Neural cell (in vitro differentiated cells): Measurements from ENCODE around the gene NFX1.

Source experiments
- CTCF ChIP-seq: fragments of 450-650 bp; IDR thresholded peaks from 2 replicates; pipeline ENCODE4 v1.5.1; 2014; ENCODE audit warnings: antibody characterized with exemption, mild to moderate bottlenecking, moderate library complexity; ENCODE audit not compliant: poor library complexity, severe bottlenecking
- EP300 ChIP-seq: fragments of 450-650 bp; conservative IDR thresholded peaks from 2 replicates; pipeline ENCODE4 v1.6.1; 2014; ENCODE audit warnings: antibody characterized with exemption, mild to moderate bottlenecking, moderate library complexity; ENCODE audit not compliant: poor library complexity, severe bottlenecking
- EZH2 ChIP-seq: fragments of 200-600, 300-800 bp; shearing (Covaris generic), sonication (generic); IDR thresholded peaks from 2 replicates; pipeline ENCODE4 v1.6.1; 2014; ENCODE audit warnings: antibody characterized with exemption, low read length, borderline replicate concordance, mild to moderate bottlenecking; ENCODE audit not compliant: insufficient read depth, poor library complexity, severe bottlenecking
- MXI1 ChIP-seq: fragments of 450-650 bp; conservative IDR thresholded peaks from 2 replicates; pipeline ENCODE4 v1.6.1; 2014; ENCODE audit warnings: antibody characterized with exemption, mild to moderate bottlenecking; ENCODE audit not compliant: poor library complexity, severe bottlenecking
- POLR2AphosphoS5 ChIP-seq: IDR thresholded peaks from 2 replicates; pipeline ENCODE4 v1.6.1; 2012
- RAD21 ChIP-seq: fragments of 450-650 bp; conservative IDR thresholded peaks from 2 replicates; pipeline ENCODE4 v1.6.1; 2014; ENCODE audit warnings: antibody characterized with exemption, mild to moderate bottlenecking, moderate library complexity
- REST ChIP-seq: IDR thresholded peaks from 2 replicates; pipeline ENCODE4 v1.6.1; 2012; ENCODE audit warnings: borderline replicate concordance
- SMC3 ChIP-seq: fragments of 450-650 bp; conservative IDR thresholded peaks from 2 replicates; pipeline ENCODE4 v1.6.1; 2014; ENCODE audit warnings: antibody characterized with exemption, mild to moderate bottlenecking, moderate library complexity; ENCODE audit not compliant: poor library complexity
- TAF1 ChIP-seq: IDR thresholded peaks from 2 replicates; pipeline ENCODE4 v1.6.1; 2012; ENCODE audit warnings: low read depth

GRCh38 chr9:33320230-33320567 is 29.9 kb downstream of the NFX1 start:
- no peak for TF ChIP-seq RAD21
- no peak for TF ChIP-seq CTCF
- no peak for TF ChIP-seq MXI1
- TF ChIP-seq EZH2 = no peak
- TF ChIP-seq POLR2AphosphoS5 = no peak
- no peak for TF ChIP-seq TAF1
- no peak for TF ChIP-seq SMC3
- no peak for TF ChIP-seq REST
- TF ChIP-seq EP300 = no peak
